Measurements from ENCODE around the gene PRKAG3. TPM values are rescaled to one million over a fixed set of nuclear protein-coding genes. Genes with fewer than 3 reads are reported as not detected.
A peak's percentile ranks its signal among the peaks of the same experiment; 100 is the strongest.

PRKAG3 gene
- total RNA-seq, 1 donor from 2014 or later, result 2.9 TPM

DNA sequence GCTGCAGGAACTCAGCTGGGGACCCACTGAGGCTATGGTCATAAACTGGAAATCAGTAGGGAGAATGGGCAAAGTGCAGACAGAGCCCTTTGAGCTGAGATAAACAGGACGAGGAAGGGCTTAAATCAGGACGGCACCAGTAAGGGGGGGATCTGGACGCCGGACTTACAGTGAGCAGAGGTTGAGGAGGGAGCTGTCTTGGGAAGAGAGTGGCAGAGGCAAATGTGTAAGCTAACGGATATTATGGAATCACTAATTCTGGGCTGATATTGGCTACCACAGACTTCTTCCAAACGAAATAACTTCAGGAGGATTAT lies 49.1 kb downstream of the PRKAG3 start:
- TF ChIP-seq, protein P1, sequence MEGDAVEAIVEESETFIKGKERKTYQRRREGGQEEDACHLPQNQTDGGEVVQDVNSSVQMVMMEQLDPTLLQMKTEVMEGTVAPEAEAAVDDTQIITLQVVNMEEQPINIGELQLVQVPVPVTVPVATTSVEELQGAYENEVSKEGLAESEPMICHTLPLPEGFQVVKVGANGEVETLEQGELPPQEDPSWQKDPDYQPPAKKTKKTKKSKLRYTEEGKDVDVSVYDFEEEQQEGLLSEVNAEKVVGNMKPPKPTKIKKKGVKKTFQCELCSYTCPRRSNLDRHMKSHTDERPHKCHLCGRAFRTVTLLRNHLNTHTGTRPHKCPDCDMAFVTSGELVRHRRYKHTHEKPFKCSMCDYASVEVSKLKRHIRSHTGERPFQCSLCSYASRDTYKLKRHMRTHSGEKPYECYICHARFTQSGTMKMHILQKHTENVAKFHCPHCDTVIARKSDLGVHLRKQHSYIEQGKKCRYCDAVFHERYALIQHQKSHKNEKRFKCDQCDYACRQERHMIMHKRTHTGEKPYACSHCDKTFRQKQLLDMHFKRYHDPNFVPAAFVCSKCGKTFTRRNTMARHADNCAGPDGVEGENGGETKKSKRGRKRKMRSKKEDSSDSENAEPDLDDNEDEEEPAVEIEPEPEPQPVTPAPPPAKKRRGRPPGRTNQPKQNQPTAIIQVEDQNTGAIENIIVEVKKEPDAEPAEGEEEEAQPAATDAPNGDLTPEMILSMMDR (IDR thresholded peaks at IDR 0.05; ENCODE audit: unreplicated experiment), result no peak
- peaks cover 3% of the 10 kb centered on the region for H3K9me3 Mint-ChIP-seq
- H3K4me3 Mint-ChIP-seq, result peak overlapping the region; percentile 74
- no peaks in the 10 kb centered on the region for H3K27me3 Mint-ChIP-seq (ENCODE audit: low read depth)
- H3K36me3 Mint-ChIP-seq, result peaks cover 8% of the 10 kb centered on the region
- peak overlapping the region; percentile 54 for H3K27ac Mint-ChIP-seq
- H3K4me1 Mint-ChIP-seq, result peaks cover 36% of the 10 kb centered on the region
- no peak for DNase-seq (ENCODE audit: low spot score in 2 of 2, unreplicated experiment in 2 of 2)

GRCh38 chr2:218781691-218782527 lies 49.7 kb downstream of the PRKAG3 start, which contains the start of gene CYP27A1:
Gene CYP27A1 (plus strand): TSS chr2:218782147. CDS start chr2:218782183, 36 bp downstream.
- H3K27me3 Mint-ChIP-seq (ENCODE audit: low read depth), result no peaks in the 10 kb centered on the region
- H3K4me1 Mint-ChIP-seq, result peaks cover 36% of the 10 kb centered on the region
- peaks cover 10% of the 10 kb centered on the region for H3K36me3 Mint-ChIP-seq
- TF ChIP-seq, protein P1 (IDR thresholded peaks at IDR 0.05; ENCODE audit: unreplicated experiment), result no peak
- peak within 1 kb of the TSS; percentile 94 for H3K27ac Mint-ChIP-seq
- H3K9me3 Mint-ChIP-seq, result peaks cover 5% of the 10 kb centered on the region
- H3K4me3 Mint-ChIP-seq, result peak within 1 kb of the TSS; percentile 84
- peak; percentile 23 to 56 for DNase-seq (ENCODE audit: low spot score in 2 of 2, unreplicated experiment in 2 of 2)

DNA sequence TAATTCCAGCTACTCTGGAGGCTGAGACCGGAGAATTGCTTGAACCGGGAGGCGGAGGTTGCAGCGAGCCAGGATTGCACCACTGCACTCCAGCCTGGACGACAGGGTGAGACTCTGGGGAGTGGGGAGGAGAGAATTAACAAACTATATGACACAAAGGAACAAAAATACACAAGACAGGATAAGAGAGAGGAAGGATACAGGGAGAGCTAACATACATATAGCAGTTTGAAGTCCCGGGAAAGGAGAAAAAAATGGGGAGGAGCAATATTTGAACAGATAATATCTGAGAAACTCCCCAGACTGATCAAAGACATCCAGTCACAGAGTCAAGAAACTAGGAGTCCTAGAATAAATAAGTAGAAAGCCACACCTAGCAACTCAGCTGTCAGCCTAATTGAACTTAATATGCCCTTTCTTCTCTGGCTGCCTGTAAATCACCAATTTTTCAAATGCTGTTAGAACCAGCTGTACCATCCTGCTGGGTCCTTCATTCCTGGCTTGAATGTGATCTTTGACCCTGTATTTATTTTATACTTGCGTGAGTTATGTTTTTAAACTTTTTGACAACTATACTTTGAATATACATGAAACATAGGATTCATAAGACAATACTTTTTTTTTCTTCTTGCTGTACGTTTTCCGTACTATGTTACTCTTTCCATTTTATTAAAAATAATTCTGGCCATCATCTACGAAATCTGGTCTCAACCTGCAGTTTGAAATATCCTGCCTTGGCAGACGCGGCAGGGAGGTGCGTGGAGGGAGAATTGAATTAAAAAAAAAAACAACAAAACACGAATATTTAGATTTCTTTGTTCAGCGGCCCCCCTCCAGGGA lies 50.5 kb downstream of the PRKAG3 start:
- Mint-ChIP-seq H3K4me1 (peaks cover 36% of the 10 kb centered on the region), H3K27me3 (ENCODE audit: low read depth) (no peaks in the 10 kb centered on the region), H3K4me3 (peak overlapping the region; percentile 84), H3K36me3 (peaks cover 14% of the 10 kb centered on the region), H3K9me3 (peaks cover 8% of the 10 kb centered on the region), H3K27ac (peak overlapping the region; percentile 94)
- TF ChIP-seq, protein P1 (IDR thresholded peaks at IDR 0.05; ENCODE audit: unreplicated experiment), result no peak
- no peak for DNase-seq (ENCODE audit: low spot score in 2 of 2, unreplicated experiment in 2 of 2)

DNA sequence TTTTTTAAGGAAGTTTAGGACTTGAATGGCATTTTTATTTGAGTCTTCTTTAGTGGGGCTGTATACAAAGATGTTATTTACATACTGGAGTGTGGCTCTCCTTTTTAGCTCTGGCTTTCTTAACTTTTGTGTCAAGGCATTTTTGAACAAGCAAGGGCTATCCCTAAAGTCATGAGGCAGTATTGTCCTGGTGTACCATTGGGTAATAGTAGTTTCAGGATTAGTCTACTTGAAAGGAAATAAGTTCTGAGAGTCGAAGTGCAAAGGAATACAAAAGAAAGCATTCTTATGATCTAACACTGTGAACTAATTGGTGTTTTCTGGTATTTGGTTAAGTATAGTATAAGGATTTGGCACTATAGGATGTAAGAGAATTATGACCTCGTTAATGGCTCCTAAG lies 51.6 kb downstream of the PRKAG3 start:
- no peak for DNase-seq (ENCODE audit: low spot score in 2 of 2, unreplicated experiment in 2 of 2)
- Mint-ChIP-seq H3K27me3 (ENCODE audit: low read depth) (no peaks in the 10 kb centered on the region), H3K4me1 (peaks cover 36% of the 10 kb centered on the region), H3K27ac (peak overlapping the region; percentile 26), H3K36me3 (peaks cover 20% of the 10 kb centered on the region), H3K9me3 (peaks cover 10% of the 10 kb centered on the region), H3K4me3 (no peak overlapping the region)
- TF ChIP-seq, protein P1 (IDR thresholded peaks at IDR 0.05; ENCODE audit: unreplicated experiment), result no peak

- no peak overlapping the region for H3K27ac Mint-ChIP-seq
- H3K4me1 Mint-ChIP-seq, result peaks cover 18% of the 10 kb centered on the region
- DNase-seq (ENCODE audit: low spot score in 2 of 2, unreplicated experiment in 2 of 2), result no peak
- H3K27me3 Mint-ChIP-seq (ENCODE audit: low read depth), result no peaks in the 10 kb centered on the region
- TF ChIP-seq, protein P1 (IDR thresholded peaks at IDR 0.05; ENCODE audit: unreplicated experiment), result no peak
- peaks cover 10% of the 10 kb centered on the region for H3K9me3 Mint-ChIP-seq
- peaks cover 24% of the 10 kb centered on the region for H3K36me3 Mint-ChIP-seq
- H3K4me3 Mint-ChIP-seq, result no peak overlapping the region
Measured at GRCh38 chr2:218777276-218777990, 54.2 kb downstream of the PRKAG3 start.
